Activated naive CD4-positive, alpha-beta T cell treated with anti-CD3 and anti-CD28 coated beads, Interleukin-2, amount 50 U/mL, for 24 hours (primary cell): ENCODE data around the gene IL2RA.
A peak's percentile ranks its signal among the peaks of the same experiment; 100 is the strongest.

ENCODE experiments used
- H3K27ac Mint-ChIP-seq: one replicate; pipeline ENCODE4 v1.8.0; 2021; ENCODE audit warnings: mild to moderate bottlenecking, mixed read lengths
- H3K27me3 Mint-ChIP-seq: one replicate; pipeline ENCODE4 v1.8.0; 2021; ENCODE audit warnings: mixed read lengths
- H3K36me3 Mint-ChIP-seq: one replicate; pipeline ENCODE4 v1.8.0; 2021; ENCODE audit warnings: mixed read lengths
- H3K4me1 Mint-ChIP-seq: one replicate; pipeline ENCODE4 v1.8.0; 2021; ENCODE audit warnings: mixed read lengths
- H3K4me3 Mint-ChIP-seq: one replicate; pipeline ENCODE4 v1.8.0; 2021; ENCODE audit warnings: mild to moderate bottlenecking, mixed read lengths
- H3K9me3 Mint-ChIP-seq: one replicate; pipeline ENCODE4 v1.8.0; 2021; ENCODE audit warnings: mixed read lengths

IL2RA gene

GRCh38 chr10:5977471-5978229, 84.5 kb downstream of the IL2RA start, which contains the start of gene IL15RA:
Gene IL15RA, minus strand, starts transcription at chr10:5977543. Its CDS starts 51 bp downstream, at chr10:5977492.
- Mint-ChIP-seq H3K36me3 (peaks cover 3% of the 10 kb centered on the region), H3K4me3 (peak within 1 kb of the TSS; percentile 97), H3K27me3 (no peaks in the 10 kb centered on the region), H3K4me1 (peaks cover 30% of the 10 kb centered on the region), H3K27ac (peak within 1 kb of the TSS; percentile 96), H3K9me3 (no peaks in the 10 kb centered on the region)

- H3K4me3 Mint-ChIP-seq: peak overlapping the region; percentile 97
- no peaks in the 10 kb centered on the region for H3K9me3 Mint-ChIP-seq
- no peaks in the 10 kb centered on the region for H3K27me3 Mint-ChIP-seq
- H3K4me1 Mint-ChIP-seq: peaks cover 36% of the 10 kb centered on the region
- peak overlapping the region; percentile 96 for H3K27ac Mint-ChIP-seq
- peaks cover 3% of the 10 kb centered on the region for H3K36me3 Mint-ChIP-seq
Observed at GRCh38 chr10:5976512-5977470, 85.4 kb downstream of the IL2RA start.

GRCh38 chr10:5975641-5976473, 86.3 kb downstream of the IL2RA start:
- H3K27me3 Mint-ChIP-seq: no peaks in the 10 kb centered on the region
- H3K9me3 Mint-ChIP-seq: no peaks in the 10 kb centered on the region
- peak overlapping the region; percentile 96 for H3K27ac Mint-ChIP-seq
- peaks cover 45% of the 10 kb centered on the region for H3K4me1 Mint-ChIP-seq
- H3K36me3 Mint-ChIP-seq: peaks cover 3% of the 10 kb centered on the region
- H3K4me3 Mint-ChIP-seq: peak overlapping the region; percentile 97

- Mint-ChIP-seq H3K4me1 (peaks cover 54% of the 10 kb centered on the region), H3K9me3 (no peaks in the 10 kb centered on the region), H3K27ac (no peak overlapping the region), H3K36me3 (peaks cover 6% of the 10 kb centered on the region), H3K4me3 (no peak overlapping the region), H3K27me3 (no peaks in the 10 kb centered on the region)
Observed at GRCh38 chr10:5973069-5973468, 89.1 kb downstream of the IL2RA start.

GRCh38 chr10:5971886-5972285, 90.3 kb downstream of the IL2RA start:
- Mint-ChIP-seq H3K4me3 (no peak overlapping the region), H3K9me3 (no peaks in the 10 kb centered on the region), H3K27me3 (no peaks in the 10 kb centered on the region), H3K36me3 (peaks cover 6% of the 10 kb centered on the region), H3K4me1 (peaks cover 54% of the 10 kb centered on the region), H3K27ac (peak overlapping the region; percentile 68)

GRCh38 chr10:5971315-5971832, 90.8 kb downstream of the IL2RA start:
- Mint-ChIP-seq H3K4me3 (no peak overlapping the region), H3K27ac (peak overlapping the region; percentile 68), H3K4me1 (peaks cover 53% of the 10 kb centered on the region), H3K36me3 (peaks cover 6% of the 10 kb centered on the region), H3K27me3 (no peaks in the 10 kb centered on the region), H3K9me3 (no peaks in the 10 kb centered on the region)

GRCh38 chr10:5970527-5970926, 91.6 kb downstream of the IL2RA start:
- Mint-ChIP-seq H3K4me3 (no peak overlapping the region), H3K36me3 (peaks cover 6% of the 10 kb centered on the region), H3K9me3 (no peaks in the 10 kb centered on the region), H3K27ac (no peak overlapping the region), H3K4me1 (peaks cover 44% of the 10 kb centered on the region), H3K27me3 (no peaks in the 10 kb centered on the region)

GRCh38 chr10:5970066-5970465, 92.1 kb downstream of the IL2RA start:
- Mint-ChIP-seq H3K9me3 (no peaks in the 10 kb centered on the region), H3K4me1 (peaks cover 40% of the 10 kb centered on the region), H3K36me3 (peaks cover 6% of the 10 kb centered on the region), H3K4me3 (no peak overlapping the region), H3K27me3 (no peaks in the 10 kb centered on the region), H3K27ac (no peak overlapping the region)

GRCh38 chr10:5968681-5969453, 93.3 kb downstream of the IL2RA start:
- Mint-ChIP-seq H3K27ac (no peak overlapping the region), H3K36me3 (peaks cover 2% of the 10 kb centered on the region), H3K4me1 (peaks cover 33% of the 10 kb centered on the region), H3K27me3 (no peaks in the 10 kb centered on the region), H3K9me3 (no peaks in the 10 kb centered on the region), H3K4me3 (no peak overlapping the region)

GRCh38 chr10:5968037-5968680, 94.0 kb downstream of the IL2RA start:
- no peak overlapping the region for H3K27ac Mint-ChIP-seq

GRCh38 chr10:5965266-5965665, 96.9 kb downstream of the IL2RA start:
- H3K36me3 Mint-ChIP-seq: peaks cover 8% of the 10 kb centered on the region
- H3K4me3 Mint-ChIP-seq: no peak overlapping the region
- no peaks in the 10 kb centered on the region for H3K9me3 Mint-ChIP-seq
- no peaks in the 10 kb centered on the region for H3K27me3 Mint-ChIP-seq
- no peak overlapping the region for H3K27ac Mint-ChIP-seq
- peaks cover 7% of the 10 kb centered on the region for H3K4me1 Mint-ChIP-seq

More at GRCh38 chr10:5968037-5968680, 94.0 kb downstream of the IL2RA start:
- Mint-ChIP-seq H3K36me3 (peaks cover 6% of the 10 kb centered on the region), H3K27me3 (no peaks in the 10 kb centered on the region), H3K4me3 (no peak overlapping the region), H3K9me3 (no peaks in the 10 kb centered on the region), H3K4me1 (peaks cover 26% of the 10 kb centered on the region)

- no peaks in the 10 kb centered on the region for H3K9me3 Mint-ChIP-seq
- H3K4me1 Mint-ChIP-seq: peaks cover 1% of the 10 kb centered on the region
- no peaks in the 10 kb centered on the region for H3K27me3 Mint-ChIP-seq
- no peak overlapping the region for H3K4me3 Mint-ChIP-seq
- peaks cover 8% of the 10 kb centered on the region for H3K36me3 Mint-ChIP-seq
- H3K27ac Mint-ChIP-seq: no peak overlapping the region
Observed at GRCh38 chr10:5964736-5965135, 97.4 kb downstream of the IL2RA start.

- Mint-ChIP-seq H3K36me3 (peaks cover 10% of the 10 kb centered on the region), H3K4me1 (no peaks in the 10 kb centered on the region), H3K4me3 (no peak overlapping the region), H3K27ac (no peak overlapping the region), H3K27me3 (no peaks in the 10 kb centered on the region), H3K9me3 (no peaks in the 10 kb centered on the region)
Observed at GRCh38 chr10:5963591-5963990, 98.6 kb downstream of the IL2RA start.

- Mint-ChIP-seq H3K4me3 (no peak overlapping the region), H3K36me3 (peaks cover 8% of the 10 kb centered on the region), H3K4me1 (no peaks in the 10 kb centered on the region), H3K27ac (no peak overlapping the region), H3K27me3 (no peaks in the 10 kb centered on the region), H3K9me3 (no peaks in the 10 kb centered on the region)
Observed at GRCh38 chr10:5963071-5963470, 99.1 kb downstream of the IL2RA start.
